Mammary epithelial cell (primary cell): ENCODE data around the gene COL26A1.

Experiments used
- CTCF ChIP-seq, 2 donors: IDR thresholded peaks in 1 of 2; conservative IDR thresholded peaks in 1 of 2; 2 replicates each; pipeline ENCODE4 v1.5.1; 2011 to 2012; ENCODE audit warnings: inconsistent platforms in 2 of 2, low read length in 2 of 2, mild to moderate bottlenecking in 2 of 2, control low read depth in 1 of 2, low read depth in 1 of 2; ENCODE audit not compliant: insufficient read depth in 1 of 2; ENCODE audit errors: extremely low read depth in 1 of 2
- EZH2 ChIP-seq: IDR thresholded peaks from 2 replicates; pipeline ENCODE4 v1.6.1; 2012; ENCODE audit warnings: low read length, inconsistent platforms, borderline replicate concordance

GRCh38 chr7:101582971-101583370, 220.3 kb downstream of the COL26A1 start:
- TF ChIP-seq CTCF (conservative IDR thresholded peaks at IDR 0.05 in 1 of 2, IDR thresholded peaks at IDR 0.05 in 1 of 2; ENCODE audit: extremely low read depth in 1 of 2, insufficient read depth in 1 of 2, low read depth in 1 of 2, low read length in 2 of 2) (no peak), EZH2 (no peak)
